Peyer's patch (tissue), 4 donors: ENCODE data around the gene SAFB.

ENCODE experiments used
- CTCF ChIP-seq, 6 experiments: fragments of 450-650 bp in 4 of 6; fragments of 200-600 bp in 2 of 6; sonication (generic) in 1 of 6; IDR thresholded peaks; one replicate each; pipeline ENCODE4 v1.5.1; 2017 to 2019; ENCODE audit warnings: antibody characterized with exemption in 6 of 6, mild to moderate bottlenecking in 3 of 6, moderate library complexity in 1 of 6
- POLR2A ChIP-seq, 2 donors: fragments of 450-650 bp; IDR thresholded peaks; one replicate each; pipeline ENCODE4 v1.5.1; 2017; ENCODE audit warnings: antibody characterized with exemption in 2 of 2, mild to moderate bottlenecking in 2 of 2, moderate library complexity in 2 of 2

DNA sequence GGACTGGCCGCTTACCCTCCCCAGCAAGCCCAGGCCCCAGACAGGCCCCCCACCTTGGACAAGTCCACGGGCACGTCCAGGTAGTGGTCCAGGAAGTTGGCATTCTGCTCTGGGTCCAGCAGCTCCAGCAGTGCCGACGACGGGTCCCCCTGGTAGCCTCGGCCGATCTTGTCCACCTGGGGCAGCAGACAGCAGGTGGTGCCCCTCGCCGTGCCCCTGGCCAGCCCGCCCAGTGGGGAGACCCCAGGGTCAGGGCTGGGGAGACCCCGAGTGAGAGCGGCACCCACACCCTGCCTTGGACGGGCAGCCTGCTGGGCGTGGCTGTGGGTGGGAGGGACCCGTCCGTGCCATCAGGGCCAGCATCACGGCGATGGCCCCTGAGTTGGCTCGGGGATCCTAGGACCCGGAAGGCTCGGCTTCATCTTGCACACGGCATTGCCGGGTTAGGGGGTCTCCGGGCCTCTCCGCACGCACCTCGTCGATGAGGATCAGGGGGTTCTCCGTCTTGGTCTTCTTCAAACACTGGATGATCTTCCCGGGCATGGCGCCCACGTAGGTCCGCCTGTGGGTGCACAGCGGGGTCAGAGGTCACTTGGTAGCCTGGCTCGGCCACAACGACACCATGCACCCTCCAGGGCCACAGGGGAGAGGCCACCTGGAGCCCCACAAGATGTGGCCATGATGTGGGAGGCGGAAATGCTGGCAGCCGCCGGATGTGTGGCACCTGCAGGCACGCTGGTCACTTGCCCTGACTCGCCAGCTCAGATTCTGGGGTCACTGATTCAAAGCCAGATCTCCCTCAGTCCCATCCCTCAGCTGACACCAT is 73.5 kb downstream of the SAFB start:
- TF ChIP-seq CTCF (IDR thresholded peaks at IDR 0.05) = no peak
- TF ChIP-seq POLR2A (IDR thresholded peaks at IDR 0.05) = no peak
